HG02798 (cell line): ENCODE results near the gene KRTAP4-6.
"Not testable (repeated sequence)": the region's sequence is repeated elsewhere in the genome, so short reads cannot be mapped to it uniquely, and the experiment has no call there.

ENCODE experiments used
- ATAC-seq: cut with Tn5 transposase; IDR thresholded peaks from one replicate; pipeline ENCODE4 v1.9.1; 2021; ENCODE audit warnings: mild to moderate bottlenecking; ENCODE audit not compliant: unreplicated experiment, poor library complexity

Gene KRTAP4-6

DNA sequence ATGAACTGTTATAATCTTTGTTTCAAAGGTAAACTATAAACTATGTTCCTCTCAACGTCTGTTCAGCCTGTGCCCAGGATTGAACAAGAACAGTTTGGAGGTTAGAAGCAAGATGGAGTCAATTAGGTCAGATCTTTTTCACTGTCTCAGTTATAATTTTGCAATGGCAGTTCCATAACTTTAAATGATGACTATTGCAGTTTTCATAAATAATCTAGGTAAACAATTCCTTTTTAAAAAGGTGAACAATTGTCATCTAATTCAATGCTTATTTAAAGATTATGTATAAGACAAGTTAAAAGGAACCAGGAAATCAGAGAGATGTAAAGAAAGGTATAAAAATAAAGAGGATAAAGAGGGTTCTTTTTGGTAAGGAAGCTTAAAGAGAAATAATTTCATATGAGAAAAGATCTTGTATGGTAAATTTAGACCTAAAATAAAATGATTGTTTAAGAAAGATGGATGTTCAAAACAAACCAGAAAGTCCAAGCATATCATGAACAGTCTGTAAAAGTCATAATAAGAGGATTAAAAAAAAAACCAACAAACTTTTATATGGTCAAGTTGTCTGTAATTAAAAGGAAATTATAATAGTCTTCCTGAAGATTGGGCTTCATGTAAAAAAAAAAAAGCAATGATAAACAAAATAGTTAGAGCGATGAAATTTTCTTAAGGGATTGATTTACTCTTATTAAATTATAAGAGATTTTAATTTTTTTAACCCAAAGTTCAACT lies 29.0 kb downstream of the KRTAP4-6 start:
- ATAC-seq, result no peak

GRCh38 chr17:41108728-41109386 lies 31.5 kb downstream of the KRTAP4-6 start:
- not testable (repeated sequence) for ATAC-seq

DNA sequence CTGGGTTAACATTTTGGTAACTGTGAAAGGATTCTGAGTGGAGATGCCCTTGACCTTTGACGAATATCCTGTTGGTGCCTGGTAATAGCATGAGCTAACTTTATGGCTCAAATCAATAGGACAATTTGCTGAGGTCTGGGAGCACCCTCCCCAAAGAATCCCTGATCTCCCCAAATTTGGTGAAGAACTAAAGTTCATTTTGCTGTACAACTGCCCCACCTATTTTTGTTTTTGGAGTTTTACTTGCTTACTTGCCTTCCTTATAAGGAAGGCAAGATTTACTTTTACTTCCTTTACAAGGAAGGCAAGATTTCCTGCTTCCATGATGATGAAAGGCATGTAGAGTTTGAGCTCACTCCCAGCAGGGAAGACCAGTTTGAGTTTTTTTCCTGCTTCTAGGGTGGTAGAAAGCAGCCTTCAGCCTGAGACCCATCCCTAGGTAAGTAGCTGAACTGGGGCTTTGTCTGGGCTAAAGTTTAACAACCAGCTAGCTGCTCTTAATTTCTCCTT lies 32.3 kb downstream of the KRTAP4-6 start:
- no peak for ATAC-seq

GRCh38 chr17:41105347-41105746 lies 35.0 kb downstream of the KRTAP4-6 start, which contains the start of gene KRTAP4-9:
Gene KRTAP4-9, plus strand, starts transcription at chr17:41105389. Its CDS starts 0 bp downstream, at chr17:41105389.
- ATAC-seq, result not testable (repeated sequence)

GRCh38 chr17:41104386-41105038 lies 35.8 kb downstream of the KRTAP4-6 start:
- not testable (repeated sequence) for ATAC-seq

- no peak for ATAC-seq
Observed at GRCh38 chr17:41103896-41104295, 36.4 kb downstream of the KRTAP4-6 start.

DNA sequence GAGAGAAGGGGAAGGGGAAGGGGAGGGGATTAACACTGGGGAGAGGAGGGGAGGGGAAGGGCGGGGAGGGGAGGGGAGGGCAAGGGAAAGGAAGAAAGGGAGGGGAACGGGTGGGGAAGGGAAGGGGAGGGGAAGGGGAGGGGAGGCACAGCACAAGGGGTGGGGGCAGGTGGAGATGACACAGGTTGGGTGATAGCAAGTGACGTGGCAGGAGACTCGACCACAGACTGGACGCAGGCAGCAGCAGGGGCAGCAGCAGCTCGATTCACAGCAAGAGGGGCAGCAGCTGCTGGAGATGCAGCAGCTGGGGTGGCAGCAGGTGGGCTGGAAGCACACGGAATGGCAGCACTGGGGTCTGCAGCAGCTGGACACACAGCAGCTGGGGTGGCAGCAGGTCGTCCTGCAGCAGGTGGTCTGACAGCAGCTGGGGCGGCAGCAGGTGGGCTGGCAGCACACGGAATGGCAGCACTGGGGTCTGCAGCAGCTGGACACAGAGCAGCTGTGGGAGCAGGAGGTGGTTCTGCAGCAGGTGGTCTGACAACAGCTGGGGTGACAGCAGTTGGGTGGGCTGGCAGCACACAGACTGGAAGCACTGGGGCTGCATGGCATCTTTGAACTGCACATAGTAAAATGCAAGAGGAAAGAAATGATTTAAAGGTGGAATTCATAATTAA lies 38.6 kb downstream of the KRTAP4-6 start, which contains the start of gene KRTAP4-16:
KRTAP4-16 (minus strand) TSS at position 624 of the 674 bp plus-strand sequence; CDS start at position 624, 0 bp downstream.
- ATAC-seq, result no peak

DNA sequence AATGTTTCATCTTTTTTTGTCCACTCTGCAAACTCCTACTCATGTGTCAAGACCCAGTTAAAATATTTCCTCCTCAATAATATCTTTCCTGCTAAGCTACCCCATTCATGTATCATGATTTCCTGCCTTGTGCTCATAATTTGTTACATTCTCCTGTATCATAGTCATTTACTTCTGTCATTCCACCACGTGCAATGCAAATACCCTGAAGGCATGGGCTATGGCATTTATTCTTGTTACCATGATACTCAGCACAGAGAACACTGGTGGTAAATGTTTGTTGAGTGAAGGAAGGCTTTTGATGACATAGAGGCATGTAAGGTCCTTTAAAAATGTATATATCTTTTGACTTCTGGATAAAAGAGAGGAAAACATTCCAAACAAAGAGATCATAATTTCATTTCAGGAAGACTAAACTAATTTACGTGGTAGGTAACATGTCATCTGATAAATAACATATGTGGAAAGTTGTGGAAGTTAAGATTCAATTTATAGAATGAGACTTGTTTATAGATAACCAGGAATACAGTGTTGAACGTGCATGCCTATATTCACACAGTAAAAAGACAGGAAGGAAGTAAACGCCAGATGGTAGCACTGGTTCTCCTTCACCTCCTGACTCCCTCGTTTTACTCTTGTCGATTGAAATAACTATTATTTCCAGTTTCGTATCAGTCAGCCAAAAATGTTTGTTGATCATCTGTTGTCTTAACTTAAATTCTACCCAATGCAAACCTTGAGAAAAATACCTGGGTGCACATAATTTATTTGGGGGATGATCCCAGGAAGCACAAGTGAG lies 40.5 kb downstream of the KRTAP4-6 start:
- ATAC-seq, result not testable (repeated sequence)

- no peak for ATAC-seq
Observed at GRCh38 chr17:41098481-41098880, 41.9 kb downstream of the KRTAP4-6 start.

GRCh38 chr17:41098042-41098441 lies 42.3 kb downstream of the KRTAP4-6 start, which contains the start of gene KRTAP4-8:
Gene KRTAP4-8, minus strand, starts transcription at chr17:41098142. Its CDS starts 58 bp downstream, at chr17:41098084.
- no peak for ATAC-seq

DNA sequence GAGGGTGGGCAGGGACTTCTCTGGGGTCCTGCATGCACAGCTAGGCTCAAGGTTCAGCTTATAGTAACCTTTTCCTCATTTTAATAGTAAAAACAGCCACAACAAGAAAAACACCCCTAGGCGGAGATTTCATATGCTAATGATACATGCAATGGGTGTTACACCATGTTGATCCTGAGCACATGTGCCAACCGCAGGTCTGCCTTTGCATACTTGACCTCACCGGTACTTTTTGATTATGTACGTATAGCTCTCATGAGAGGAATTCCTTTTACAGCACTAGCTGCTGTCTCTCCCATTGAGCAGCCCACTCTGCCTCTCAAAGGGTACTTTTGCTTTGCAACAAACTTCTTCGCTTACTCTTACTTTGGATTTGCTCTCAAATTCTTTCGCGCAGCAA lies 44.3 kb downstream of the KRTAP4-6 start:
- no peak for ATAC-seq
